ENCODE measurements around the gene GALNT17. TPM values are rescaled to one million over a fixed set of nuclear protein-coding genes. Genes with fewer than 3 reads are reported as not detected.

GALNT17 gene
- total RNA-seq, 2 experiments from 2014 or later: not detected

GRCh38 chr7:71613313-71613712 lies 481.4 kb downstream of the GALNT17 start:
- Mint-ChIP-seq H3K36me3 (ENCODE audit: low read depth) (no peaks in the 10 kb centered on the region), H3K4me3 (no peak overlapping the region), H3K27me3 (no peaks in the 10 kb centered on the region), H3K4me1 (ENCODE audit: low read depth) (no peaks in the 10 kb centered on the region), H3K9me3 (peaks cover 3% of the 10 kb centered on the region), H3K27ac (no peak overlapping the region)
- H3K4me3 ChIP-seq (ENCODE audit: low read length): no peak overlapping the region
- no peak for DNase-seq
- POLR2A ChIA-PET: no interaction called here
- TF ChIP-seq CTCF (IDR thresholded peaks at IDR 0.05): no peak
- intact Hi-C loops (cut with DNase I, micrococcal nuclease): no loop called here
- CTCF ChIA-PET: no interaction called here
- ATAC-seq (ENCODE audit: poor library complexity): no peak
- no peak overlapping the region for H3K27ac ChIP-seq (ENCODE audit: low read depth in 1 of 2, low read length in 2 of 2)
- H3K27me3 ChIP-seq (ENCODE audit: control insufficient read depth in 1 of 2, insufficient read depth in 2 of 2, low read length in 2 of 2): no peaks in the 10 kb centered on the region
- no peaks in the 10 kb centered on the region for H3K36me3 ChIP-seq (ENCODE audit: insufficient read depth, low read length)
- H3K4me1 ChIP-seq (ENCODE audit: insufficient read depth, low read length): no peaks in the 10 kb centered on the region
- H3K9me3 ChIP-seq (ENCODE audit: control insufficient read depth in 1 of 2, insufficient read depth in 1 of 2, low read length in 2 of 2): peaks cover 0 to 3% of the 10 kb centered on the region in 2 experiments

- CTCF ChIA-PET: no interaction called here
- H3K9me3 Mint-ChIP-seq: peaks cover 2% of the 10 kb centered on the region
- H3K4me1 Mint-ChIP-seq (ENCODE audit: low read depth): no peaks in the 10 kb centered on the region
Observed at GRCh38 chr7:71615017-71615416, 483.1 kb downstream of the GALNT17 start.

GRCh38 chr7:71616217-71616616 lies 484.3 kb downstream of the GALNT17 start:
- ATAC-seq (ENCODE audit: poor library complexity) (no peak), DNase-seq (no peak)
- Histone ChIP-seq H3K27ac (ENCODE audit: low read depth in 1 of 2, low read length in 2 of 2) (no peak overlapping the region), H3K4me3 (ENCODE audit: low read length) (no peak overlapping the region), H3K27me3 (ENCODE audit: control insufficient read depth in 1 of 2, insufficient read depth in 2 of 2, low read length in 2 of 2) (no peaks in the 10 kb centered on the region), H3K36me3 (ENCODE audit: insufficient read depth, low read length) (no peaks in the 10 kb centered on the region), H3K4me1 (ENCODE audit: insufficient read depth, low read length) (no peaks in the 10 kb centered on the region), H3K9me3 (ENCODE audit: control insufficient read depth in 1 of 2, insufficient read depth in 1 of 2, low read length in 2 of 2) (peaks cover 0 to 3% of the 10 kb centered on the region in 2 experiments)
- TF ChIP-seq CTCF (IDR thresholded peaks at IDR 0.05): no peak
- no peaks in the 10 kb centered on the region for H3K36me3 Mint-ChIP-seq (ENCODE audit: low read depth)
- CTCF ChIA-PET: no interaction called here
- intact Hi-C loops (cut with DNase I, micrococcal nuclease): no loop called here
- POLR2A ChIA-PET: no interaction called here
- H3K4me1 Mint-ChIP-seq (ENCODE audit: low read depth): no peaks in the 10 kb centered on the region
- no peak overlapping the region for H3K27ac Mint-ChIP-seq
- no peak overlapping the region for H3K4me3 Mint-ChIP-seq
- peaks cover 3% of the 10 kb centered on the region for H3K9me3 Mint-ChIP-seq
- no peaks in the 10 kb centered on the region for H3K27me3 Mint-ChIP-seq

More at GRCh38 chr7:71615017-71615416, 483.1 kb downstream of the GALNT17 start:
- Mint-ChIP-seq H3K27ac (no peak overlapping the region), H3K27me3 (no peaks in the 10 kb centered on the region), H3K4me3 (no peak overlapping the region), H3K36me3 (ENCODE audit: low read depth) (no peaks in the 10 kb centered on the region)
- Histone ChIP-seq H3K9me3 (ENCODE audit: control insufficient read depth in 1 of 2, insufficient read depth in 1 of 2, low read length in 2 of 2) (peaks cover 0 to 3% of the 10 kb centered on the region in 2 experiments), H3K36me3 (ENCODE audit: insufficient read depth, low read length) (no peaks in the 10 kb centered on the region), H3K27ac (ENCODE audit: low read depth in 1 of 2, low read length in 2 of 2) (no peak overlapping the region), H3K4me3 (ENCODE audit: low read length) (no peak overlapping the region), H3K4me1 (ENCODE audit: insufficient read depth, low read length) (no peaks in the 10 kb centered on the region), H3K27me3 (ENCODE audit: control insufficient read depth in 1 of 2, insufficient read depth in 2 of 2, low read length in 2 of 2) (no peaks in the 10 kb centered on the region)
- intact Hi-C loops (cut with DNase I, micrococcal nuclease): no loop called here
- DNase-seq (no peak), ATAC-seq (ENCODE audit: poor library complexity) (no peak)
- POLR2A ChIA-PET: no interaction called here
- TF ChIP-seq CTCF (IDR thresholded peaks at IDR 0.05): no peak
